OCI-M2 (cell line): Measurements from ENCODE around the gene IST1.
A peak's percentile ranks its signal among the peaks of the same experiment; 100 is the strongest.

ENCODE experiments used
- DNase-seq: peaks from one replicate; lab custom pipeline; 2025; ENCODE audit not compliant: unreplicated experiment; lab: John Stamatoyannopoulos, UW

IST1 gene

GRCh38 chr16:71961066-71962039 lies 66.0 kb downstream of the IST1 start:
- DNase-seq, result peak; percentile 12

- DNase-seq, result no peak
Measured at GRCh38 chr16:71963125-71963875, 68.0 kb downstream of the IST1 start.

DNA sequence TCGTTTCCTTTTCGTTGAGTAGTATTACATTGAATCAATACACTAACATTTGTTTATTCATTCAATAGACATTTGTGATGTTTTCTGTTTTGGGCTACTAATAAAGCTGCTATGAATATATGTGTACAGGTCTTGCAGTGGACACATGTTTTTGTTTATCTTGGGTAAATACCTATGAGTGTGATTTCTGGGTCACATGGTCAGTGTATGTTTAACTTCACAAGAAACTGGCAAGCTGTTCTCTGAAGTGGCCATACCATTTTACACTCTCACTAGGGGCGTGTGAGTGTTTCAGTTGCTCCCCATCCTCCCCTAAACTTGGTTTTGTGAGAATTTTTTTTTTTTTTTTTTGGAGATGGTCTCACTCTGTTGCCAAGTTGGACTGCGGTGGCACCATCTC lies 69.9 kb downstream of the IST1 start:
- no peak for DNase-seq

- DNase-seq, result no peak
Measured at GRCh38 chr16:71966932-71967331, 71.6 kb downstream of the IST1 start.

DNA sequence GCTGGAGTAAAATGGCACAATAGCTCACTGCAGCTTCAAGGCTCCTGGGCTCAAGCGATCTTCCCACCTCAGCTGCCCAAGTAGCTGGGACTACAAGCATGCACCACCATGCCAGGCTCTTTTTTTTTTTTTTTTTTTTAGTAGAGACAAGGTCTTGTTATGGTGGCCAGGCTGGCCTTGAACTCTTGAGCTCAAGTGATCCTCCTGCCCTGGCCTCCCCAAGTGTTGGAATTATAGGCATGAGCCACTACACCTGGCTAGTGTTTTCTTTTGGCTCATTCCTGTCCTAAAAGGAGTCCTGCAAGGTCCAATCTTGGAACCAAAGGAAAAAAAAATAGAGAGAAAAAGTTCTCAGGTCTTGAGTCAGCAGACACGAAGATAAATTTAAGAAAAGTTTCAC lies 74.0 kb downstream of the IST1 start:
- no peak for DNase-seq

DNA sequence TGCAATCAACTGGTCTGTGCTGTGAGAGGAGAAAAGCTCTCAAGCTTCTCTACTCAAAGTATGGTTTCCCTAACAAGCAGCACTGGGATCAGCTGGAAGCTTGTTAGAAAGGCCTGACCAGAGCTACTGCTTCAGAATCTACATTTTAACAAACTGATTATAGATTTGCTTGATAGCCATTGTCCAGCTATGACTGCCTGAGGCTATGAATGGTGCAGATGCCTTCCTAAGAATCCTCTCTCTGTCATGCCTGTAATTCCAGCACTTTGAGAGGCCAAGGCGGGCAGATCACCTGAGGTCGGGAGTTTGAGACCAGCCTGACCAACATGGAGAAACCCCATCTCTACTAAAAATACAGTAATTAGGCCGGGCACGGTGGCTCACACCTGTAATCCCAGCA lies 76.2 kb downstream of the IST1 start:
- DNase-seq, result no peak

GRCh38 chr16:71972356-71972755 lies 77.0 kb downstream of the IST1 start:
- no peak for DNase-seq

DNA sequence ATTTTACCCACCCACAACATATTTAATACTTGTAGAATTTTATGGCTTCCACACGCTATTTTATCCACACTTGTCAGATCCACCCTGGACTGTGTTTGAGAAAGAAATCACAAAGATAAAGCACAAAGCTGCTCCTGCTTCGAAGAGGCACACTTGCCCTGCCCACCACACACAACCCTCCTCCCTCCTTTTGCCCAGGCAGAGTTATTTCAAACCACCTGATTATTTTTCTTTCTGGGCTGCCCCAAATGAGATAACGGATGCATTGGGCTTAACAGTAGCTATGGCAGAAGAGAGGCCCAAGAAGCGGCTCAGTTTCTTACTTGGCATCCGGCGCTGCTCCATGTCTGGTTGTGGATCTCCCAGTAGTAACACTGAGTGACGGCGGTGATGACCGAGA lies 77.7 kb downstream of the IST1 start:
- DNase-seq, result no peak

- no peak for DNase-seq
Measured at GRCh38 chr16:71974068-71974818, 78.9 kb downstream of the IST1 start.
